Measurements from ENCODE around the gene ADAMTS10.

DNA sequence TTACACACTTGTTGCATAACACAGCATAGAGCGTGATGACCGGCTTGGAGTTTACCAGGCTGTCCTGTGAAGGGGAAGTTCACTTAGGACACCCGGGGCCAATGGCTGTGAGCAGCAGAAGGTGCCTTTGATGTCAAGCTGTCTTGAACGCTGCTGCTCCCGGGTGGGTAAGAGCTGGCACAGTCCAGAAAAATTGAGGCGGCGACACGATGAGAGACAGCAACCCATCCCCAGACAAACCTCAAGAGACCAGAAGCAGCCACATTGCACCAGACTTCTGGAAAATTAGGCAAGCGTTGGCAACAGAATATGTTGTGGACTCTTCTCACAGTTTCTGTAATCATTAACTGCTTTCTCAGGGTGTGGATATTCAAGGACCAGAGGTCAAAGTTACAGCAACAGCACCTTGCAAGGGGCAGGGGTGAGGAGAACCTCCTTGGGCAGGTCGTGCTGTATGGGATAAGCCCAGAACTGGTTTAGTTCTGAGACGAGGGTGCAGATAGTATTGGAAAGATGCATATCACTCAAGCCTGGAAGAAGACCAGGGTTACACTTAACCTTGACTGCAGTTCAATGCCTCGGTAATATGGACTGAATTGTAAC is 30.0 kb upstream of the ADAMTS10 start:
- TF ChIP-seq TAF1 (IDR thresholded peaks at IDR 0.05; ENCODE audit: low read depth) (no peak), TEAD4 (IDR thresholded peaks at IDR 0.05) (no peak), EP300 (IDR thresholded peaks at IDR 0.05; ENCODE audit: borderline replicate concordance) (no peak), CREB1 (IDR thresholded peaks at IDR 0.05; ENCODE audit: low read depth) (no peak), EGR1 (IDR thresholded peaks at IDR 0.05) (no peak), NFIC (IDR thresholded peaks at IDR 0.05) (no peak), RAD21 (IDR thresholded peaks at IDR 0.05; ENCODE audit: low read depth) (no peak), TCF12 (IDR thresholded peaks at IDR 0.05; ENCODE audit: low read depth) (no peak), CEBPB (IDR thresholded peaks at IDR 0.05) (no peak), YY1 (IDR thresholded peaks at IDR 0.05; ENCODE audit: low read depth) (no peak)
- TF ChIP-seq, protein P1, sequence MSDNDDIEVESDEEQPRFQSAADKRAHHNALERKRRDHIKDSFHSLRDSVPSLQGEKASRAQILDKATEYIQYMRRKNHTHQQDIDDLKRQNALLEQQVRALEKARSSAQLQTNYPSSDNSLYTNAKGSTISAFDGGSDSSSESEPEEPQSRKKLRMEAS (IDR thresholded peaks at IDR 0.05): no peak
- TF ChIP-seq, protein P2, sequence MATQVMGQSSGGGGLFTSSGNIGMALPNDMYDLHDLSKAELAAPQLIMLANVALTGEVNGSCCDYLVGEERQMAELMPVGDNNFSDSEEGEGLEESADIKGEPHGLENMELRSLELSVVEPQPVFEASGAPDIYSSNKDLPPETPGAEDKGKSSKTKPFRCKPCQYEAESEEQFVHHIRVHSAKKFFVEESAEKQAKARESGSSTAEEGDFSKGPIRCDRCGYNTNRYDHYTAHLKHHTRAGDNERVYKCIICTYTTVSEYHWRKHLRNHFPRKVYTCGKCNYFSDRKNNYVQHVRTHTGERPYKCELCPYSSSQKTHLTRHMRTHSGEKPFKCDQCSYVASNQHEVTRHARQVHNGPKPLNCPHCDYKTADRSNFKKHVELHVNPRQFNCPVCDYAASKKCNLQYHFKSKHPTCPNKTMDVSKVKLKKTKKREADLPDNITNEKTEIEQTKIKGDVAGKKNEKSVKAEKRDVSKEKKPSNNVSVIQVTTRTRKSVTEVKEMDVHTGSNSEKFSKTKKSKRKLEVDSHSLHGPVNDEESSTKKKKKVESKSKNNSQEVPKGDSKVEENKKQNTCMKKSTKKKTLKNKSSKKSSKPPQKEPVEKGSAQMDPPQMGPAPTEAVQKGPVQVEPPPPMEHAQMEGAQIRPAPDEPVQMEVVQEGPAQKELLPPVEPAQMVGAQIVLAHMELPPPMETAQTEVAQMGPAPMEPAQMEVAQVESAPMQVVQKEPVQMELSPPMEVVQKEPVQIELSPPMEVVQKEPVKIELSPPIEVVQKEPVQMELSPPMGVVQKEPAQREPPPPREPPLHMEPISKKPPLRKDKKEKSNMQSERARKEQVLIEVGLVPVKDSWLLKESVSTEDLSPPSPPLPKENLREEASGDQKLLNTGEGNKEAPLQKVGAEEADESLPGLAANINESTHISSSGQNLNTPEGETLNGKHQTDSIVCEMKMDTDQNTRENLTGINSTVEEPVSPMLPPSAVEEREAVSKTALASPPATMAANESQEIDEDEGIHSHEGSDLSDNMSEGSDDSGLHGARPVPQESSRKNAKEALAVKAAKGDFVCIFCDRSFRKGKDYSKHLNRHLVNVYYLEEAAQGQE (IDR thresholded peaks at IDR 0.05; ENCODE audit: low read depth): no peak
